ENCODE results near the gene SSX2IP.

DNA sequence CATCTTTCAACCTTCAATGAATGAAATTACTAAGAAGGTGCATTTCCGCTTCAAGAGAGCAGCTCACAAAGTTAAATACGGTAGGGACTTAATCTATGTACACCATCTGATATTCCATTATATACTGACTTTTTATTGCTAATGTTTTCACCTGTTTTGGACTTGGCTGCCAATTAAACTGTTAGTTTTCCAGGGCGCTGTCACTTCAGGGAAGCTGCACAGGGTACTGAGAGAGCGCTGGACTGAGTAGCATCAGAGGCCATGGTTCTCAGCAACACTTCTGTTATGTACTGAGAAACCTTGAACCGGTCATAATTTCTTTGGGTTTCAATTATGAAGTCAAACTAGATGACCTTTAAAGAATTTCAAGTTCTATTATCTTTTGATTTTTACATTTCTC is 8.2 kb downstream of the SSX2IP start:
- TF ChIP-seq, protein P1, sequence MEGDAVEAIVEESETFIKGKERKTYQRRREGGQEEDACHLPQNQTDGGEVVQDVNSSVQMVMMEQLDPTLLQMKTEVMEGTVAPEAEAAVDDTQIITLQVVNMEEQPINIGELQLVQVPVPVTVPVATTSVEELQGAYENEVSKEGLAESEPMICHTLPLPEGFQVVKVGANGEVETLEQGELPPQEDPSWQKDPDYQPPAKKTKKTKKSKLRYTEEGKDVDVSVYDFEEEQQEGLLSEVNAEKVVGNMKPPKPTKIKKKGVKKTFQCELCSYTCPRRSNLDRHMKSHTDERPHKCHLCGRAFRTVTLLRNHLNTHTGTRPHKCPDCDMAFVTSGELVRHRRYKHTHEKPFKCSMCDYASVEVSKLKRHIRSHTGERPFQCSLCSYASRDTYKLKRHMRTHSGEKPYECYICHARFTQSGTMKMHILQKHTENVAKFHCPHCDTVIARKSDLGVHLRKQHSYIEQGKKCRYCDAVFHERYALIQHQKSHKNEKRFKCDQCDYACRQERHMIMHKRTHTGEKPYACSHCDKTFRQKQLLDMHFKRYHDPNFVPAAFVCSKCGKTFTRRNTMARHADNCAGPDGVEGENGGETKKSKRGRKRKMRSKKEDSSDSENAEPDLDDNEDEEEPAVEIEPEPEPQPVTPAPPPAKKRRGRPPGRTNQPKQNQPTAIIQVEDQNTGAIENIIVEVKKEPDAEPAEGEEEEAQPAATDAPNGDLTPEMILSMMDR (IDR thresholded peaks at IDR 0.05 in 8 of 11, conservative IDR thresholded peaks at IDR 0.05 in 3 of 11), result no peak
- TF ChIP-seq POLR2AphosphoS5 (IDR thresholded peaks at IDR 0.05), result no peak
- no peak for TF ChIP-seq POLR2A (IDR thresholded peaks at IDR 0.05)
